Measurements from ENCODE around the gene CHTF18. TPM values are rescaled to one million over a fixed set of nuclear protein-coding genes. Genes with fewer than 3 reads are reported as not detected.

Gene CHTF18
- total RNA-seq, 1 donor = 13.8 TPM

DNA sequence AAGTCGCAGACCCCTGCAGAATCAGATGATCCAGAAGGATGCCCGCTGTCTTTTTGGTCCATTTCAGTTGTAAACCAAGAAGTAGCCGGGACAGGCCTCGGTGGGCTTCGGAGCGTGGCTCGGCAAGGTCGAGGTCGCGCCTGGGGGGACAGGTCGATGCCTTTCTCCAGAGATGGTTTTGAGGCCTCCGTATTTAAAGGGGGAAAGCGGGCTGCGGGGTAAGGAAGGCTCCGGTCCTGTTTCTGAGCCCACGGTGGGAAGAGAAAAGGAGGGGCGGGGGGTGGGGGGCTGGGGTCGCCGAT, 19.6 kb downstream of the CHTF18 start:
- H3K4me3 ChIP-seq (ENCODE audit: low read depth, low read length) = peak overlapping the region; percentile 68
- TF ChIP-seq, protein P1, sequence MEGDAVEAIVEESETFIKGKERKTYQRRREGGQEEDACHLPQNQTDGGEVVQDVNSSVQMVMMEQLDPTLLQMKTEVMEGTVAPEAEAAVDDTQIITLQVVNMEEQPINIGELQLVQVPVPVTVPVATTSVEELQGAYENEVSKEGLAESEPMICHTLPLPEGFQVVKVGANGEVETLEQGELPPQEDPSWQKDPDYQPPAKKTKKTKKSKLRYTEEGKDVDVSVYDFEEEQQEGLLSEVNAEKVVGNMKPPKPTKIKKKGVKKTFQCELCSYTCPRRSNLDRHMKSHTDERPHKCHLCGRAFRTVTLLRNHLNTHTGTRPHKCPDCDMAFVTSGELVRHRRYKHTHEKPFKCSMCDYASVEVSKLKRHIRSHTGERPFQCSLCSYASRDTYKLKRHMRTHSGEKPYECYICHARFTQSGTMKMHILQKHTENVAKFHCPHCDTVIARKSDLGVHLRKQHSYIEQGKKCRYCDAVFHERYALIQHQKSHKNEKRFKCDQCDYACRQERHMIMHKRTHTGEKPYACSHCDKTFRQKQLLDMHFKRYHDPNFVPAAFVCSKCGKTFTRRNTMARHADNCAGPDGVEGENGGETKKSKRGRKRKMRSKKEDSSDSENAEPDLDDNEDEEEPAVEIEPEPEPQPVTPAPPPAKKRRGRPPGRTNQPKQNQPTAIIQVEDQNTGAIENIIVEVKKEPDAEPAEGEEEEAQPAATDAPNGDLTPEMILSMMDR (IDR thresholded peaks at IDR 0.05; ENCODE audit: insufficient read depth, low read depth, low read length) = no peak
- no peak for DNase-seq (ENCODE audit: low read depth)

DNA sequence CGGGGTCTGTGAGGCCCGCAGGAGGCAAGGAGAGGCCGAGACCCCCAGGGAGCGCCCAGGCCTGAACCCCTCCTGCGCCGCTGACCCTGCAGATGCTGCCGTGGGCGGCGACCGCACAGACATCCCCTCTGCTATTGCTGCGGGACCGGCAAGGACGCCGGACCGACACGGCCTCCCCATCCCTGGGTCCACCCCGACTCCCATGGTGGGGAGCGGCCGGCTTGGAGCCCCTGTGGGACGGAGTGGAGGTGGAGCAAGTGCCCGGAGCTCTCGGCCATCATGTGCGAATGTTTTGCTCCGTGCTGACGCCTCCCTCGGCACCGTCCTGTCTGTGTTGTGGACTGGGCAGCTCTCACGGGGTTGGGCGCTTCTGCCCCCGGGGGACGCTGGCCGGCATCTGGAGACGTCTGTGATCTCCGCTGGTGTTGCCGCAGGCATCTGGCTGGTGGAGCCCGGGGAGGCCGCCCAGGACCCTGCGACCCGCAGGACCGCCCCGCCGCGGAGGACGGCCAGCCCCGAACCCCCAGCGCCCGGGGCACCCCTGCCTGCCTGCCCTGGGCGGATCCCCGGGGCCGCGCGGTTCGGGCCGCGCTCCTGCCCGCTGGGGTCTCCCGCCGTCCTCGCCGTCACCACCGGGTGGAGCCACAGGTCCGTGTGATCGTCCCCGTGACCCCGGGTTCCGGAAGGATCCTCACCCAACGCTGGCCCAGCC, 24.9 kb downstream of the CHTF18 start:
- DNase-seq (ENCODE audit: low read depth) = peak; percentile 17
- TF ChIP-seq, protein P1 (IDR thresholded peaks at IDR 0.05; ENCODE audit: insufficient read depth, low read depth, low read length) = peak; percentile 55
- peak overlapping the region; percentile 27 for H3K4me3 ChIP-seq (ENCODE audit: low read depth, low read length)

DNA sequence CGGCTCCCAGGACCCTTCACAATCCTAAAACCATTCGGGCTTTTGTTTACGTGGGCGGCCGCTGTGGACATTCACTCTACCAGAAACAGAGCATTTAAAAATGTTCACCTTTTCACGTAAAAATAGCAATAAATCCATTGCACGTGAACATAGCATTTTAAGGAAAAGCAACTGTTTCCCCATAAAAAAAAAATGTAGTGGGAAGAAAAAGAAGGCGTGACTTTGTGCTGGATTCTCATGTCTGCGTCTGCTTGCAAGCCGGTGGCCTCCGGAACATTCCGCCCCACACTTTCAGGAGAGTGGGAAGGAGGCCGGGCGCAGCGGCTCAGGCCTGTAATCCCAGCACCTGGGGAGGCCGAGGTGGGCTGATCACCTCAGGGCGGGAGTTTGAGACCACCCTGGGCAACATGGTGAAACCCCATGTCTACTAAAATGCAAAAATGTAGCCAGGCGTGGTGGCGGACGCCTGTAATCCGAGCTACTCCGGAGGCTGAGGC, 25.5 kb downstream of the CHTF18 start:
- no peak for DNase-seq (ENCODE audit: low read depth)
- no peak overlapping the region for H3K4me3 ChIP-seq (ENCODE audit: low read depth, low read length)
- TF ChIP-seq, protein P1 (IDR thresholded peaks at IDR 0.05; ENCODE audit: insufficient read depth, low read depth, low read length) = no peak

DNA sequence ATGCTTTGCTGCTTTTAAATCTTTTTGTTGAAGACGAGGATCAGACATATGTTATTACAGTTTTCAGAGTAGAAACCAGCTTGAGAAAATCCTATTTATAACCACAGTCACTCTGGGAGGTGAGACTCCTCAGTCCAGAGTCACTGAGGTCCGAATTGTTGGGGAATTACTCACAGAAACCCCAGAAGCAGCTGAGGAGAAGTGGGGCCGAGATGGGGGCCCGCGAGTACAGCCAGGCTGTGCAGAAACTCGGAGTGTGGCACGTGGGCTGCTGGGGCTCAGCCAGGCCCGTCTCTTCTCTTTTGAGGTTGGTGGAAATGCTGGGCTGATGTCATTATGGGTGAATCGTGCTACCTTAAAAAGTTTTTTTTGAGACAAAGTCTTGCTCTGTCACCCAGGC, 26.6 kb downstream of the CHTF18 start:
- peak; percentile 8 for DNase-seq (ENCODE audit: low read depth)
- TF ChIP-seq, protein P1 (IDR thresholded peaks at IDR 0.05; ENCODE audit: insufficient read depth, low read depth, low read length) = no peak
- no peak overlapping the region for H3K4me3 ChIP-seq (ENCODE audit: low read depth, low read length)

DNA sequence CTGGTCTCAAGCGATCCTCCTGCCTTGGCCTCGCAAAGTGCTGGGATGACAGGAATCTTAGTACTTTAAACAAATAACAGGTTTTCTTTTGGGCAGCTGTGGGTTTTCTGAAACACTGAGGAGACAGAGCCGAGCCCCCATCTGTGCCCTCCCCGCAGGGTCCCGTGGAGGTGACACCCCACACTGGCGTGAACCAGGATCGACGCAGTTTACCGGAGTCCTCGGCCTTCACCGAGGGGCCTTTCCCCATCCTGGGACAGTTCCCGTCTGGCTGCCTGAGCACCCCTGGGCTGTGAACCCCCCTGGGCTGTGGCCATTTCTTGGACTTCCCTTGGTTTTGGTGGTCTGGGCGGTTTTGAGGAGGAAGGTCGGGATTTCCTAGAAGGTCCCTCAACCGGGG, 27.4 kb downstream of the CHTF18 start:
- DNase-seq (ENCODE audit: low read depth) = no peak
- H3K4me3 ChIP-seq (ENCODE audit: low read depth, low read length) = no peak overlapping the region
- TF ChIP-seq, protein P1 (IDR thresholded peaks at IDR 0.05; ENCODE audit: insufficient read depth, low read depth, low read length) = no peak

DNA sequence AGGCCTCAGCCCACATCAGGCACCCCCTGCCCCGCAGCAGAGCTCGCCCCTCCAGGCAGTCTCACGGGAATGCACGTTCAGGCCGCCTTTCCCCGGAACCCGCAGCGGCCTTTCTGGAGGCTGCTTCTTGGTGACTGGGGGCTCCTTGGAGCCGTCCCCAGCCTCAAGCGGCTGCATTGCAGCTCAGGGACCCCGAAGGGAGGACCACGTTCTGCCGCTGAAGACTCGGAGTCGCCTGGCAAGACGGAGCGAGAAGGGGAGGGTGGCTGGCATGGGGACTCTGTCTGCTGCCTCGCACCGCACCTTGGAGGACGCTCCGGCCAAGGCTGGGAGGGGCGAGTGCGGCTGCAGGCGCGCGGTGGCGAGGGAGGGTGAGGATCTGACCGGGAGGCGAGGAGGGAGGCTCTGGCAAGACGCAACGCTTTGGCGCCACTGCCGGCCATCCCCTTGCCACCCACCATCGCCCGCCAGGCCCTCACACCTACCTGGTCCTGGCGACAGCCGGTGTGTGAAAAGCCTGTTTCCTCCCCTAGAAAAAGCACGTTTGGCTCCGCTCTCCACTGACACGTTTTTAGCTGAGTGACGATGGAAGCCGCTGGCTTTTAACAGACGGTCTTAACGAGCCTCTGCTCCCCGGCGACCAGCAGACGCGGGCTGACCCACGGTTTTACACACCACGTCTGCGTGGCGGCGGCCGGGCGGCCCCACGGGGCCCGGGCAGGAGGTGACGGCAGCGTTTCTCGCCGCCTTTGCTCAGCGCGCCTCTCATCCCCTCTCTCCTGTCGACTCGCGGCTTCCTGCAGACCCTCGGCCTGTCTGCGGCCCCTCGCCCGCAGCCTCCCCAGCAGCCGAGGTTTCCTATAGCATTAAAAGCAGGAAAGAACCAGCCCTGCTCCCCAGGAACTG, 28.8 kb downstream of the CHTF18 start:
- H3K4me3 ChIP-seq (ENCODE audit: low read depth, low read length) = no peak overlapping the region
- no peak for DNase-seq (ENCODE audit: low read depth)
- TF ChIP-seq, protein P1 (IDR thresholded peaks at IDR 0.05; ENCODE audit: insufficient read depth, low read depth, low read length) = no peak

Data from fibroblast of villous mesenchyme (primary cell).